Gastroesophageal sphincter (tissue), 4 donors: ENCODE data around the gene MAML3. TPM values are rescaled to one million over a fixed set of nuclear protein-coding genes. Genes with fewer than 3 reads are reported as not detected.

ENCODE experiments used
- ATAC-seq: fragments of 150-250 bp; one replicate; pipeline ENCODE4 v1.9.1; 2016; ENCODE audit warnings: mild to moderate bottlenecking, moderate library complexity
- H3K27ac ChIP-seq, 4 donors: fragments of 200-600 bp; sonication (generic) in 3 of 4; 1 replicate in 3 of 4; 2 replicates in 1 of 4; pipeline ENCODE4 v1.5.1; 2016 to 2019
- H3K27me3 ChIP-seq: fragments of 200-600 bp; sonication (generic); one replicate; pipeline ENCODE4 v1.5.1; 2019
- H3K36me3 ChIP-seq, 2 donors: fragments of 200-600 bp; sonication (generic); one replicate each; pipeline ENCODE4 v1.5.1; 2019; ENCODE audit warnings: control low read depth in 1 of 2
- H3K4me1 ChIP-seq, 3 donors: fragments of 200-600 bp; sonication (generic); 1 replicate in 2 of 3; 2 replicates in 1 of 3; pipeline ENCODE4 v1.5.1; 2016 to 2019; ENCODE audit warnings: control low read depth in 2 of 3
- H3K4me3 ChIP-seq, 2 donors: fragments of 200-600 bp; sonication (generic); one replicate each; pipeline ENCODE4 v1.5.1; 2019; ENCODE audit warnings: mild to moderate bottlenecking in 1 of 2, moderate library complexity in 1 of 2
- H3K9me3 ChIP-seq, 3 donors: fragments of 200-600 bp; sonication (generic); one replicate each; pipeline ENCODE4 v1.5.1; 2017 to 2019; ENCODE audit warnings: control low read depth in 2 of 3
- EP300 ChIP-seq: sonication (generic); formaldehyde crosslinking; IDR thresholded peaks from one replicate; pipeline ENCODE4 v1.6.1; 2017; ENCODE audit warnings: antibody characterized with exemption, mild to moderate bottlenecking
- POLR2A ChIP-seq, 2 donors: fragments of 450-650 bp; IDR thresholded peaks; one replicate each; pipeline ENCODE4 v1.6.1; 2017; ENCODE audit warnings: antibody characterized with exemption in 2 of 2, mild to moderate bottlenecking in 2 of 2, moderate library complexity in 1 of 2
- POLR2AphosphoS5 ChIP-seq: sonication (generic); formaldehyde crosslinking; IDR thresholded peaks from one replicate; pipeline ENCODE4 v1.6.1; 2017; ENCODE audit warnings: antibody characterized with exemption
- WGBS, 2 donors: methylation state at CpG; one replicate each; pipeline ENCODE4 v1.1.5; 2018; ENCODE audit warnings: low coverage in 1 of 2; 5-methylcytosine and 5-hydroxymethylcytosine counted together
- total RNA-seq, 4 donors: library from RNA; depleted of rRNA; stranded (reverse); fragments of >200 nt; gene quantifications; one replicate each; pipeline ENCODE4 v1.1.0, GENCODE V29; 2016
- TF ChIP-seq, protein P1 (sequence below), 4 experiments: fragments of 200-600 bp in 2 of 4; fragments of 450-650 bp in 2 of 4; sonication (generic) in 1 of 4; IDR thresholded peaks; one replicate each; pipeline ENCODE4 v1.5.1; 2017 to 2019; ENCODE audit warnings: antibody characterized with exemption in 4 of 4, mild to moderate bottlenecking in 2 of 4, moderate library complexity in 2 of 4

The MAML3 gene
- total RNA-seq, 4 donors from 2014 or later, result 5.3 to 10.6 (median 9.3) TPM

DNA sequence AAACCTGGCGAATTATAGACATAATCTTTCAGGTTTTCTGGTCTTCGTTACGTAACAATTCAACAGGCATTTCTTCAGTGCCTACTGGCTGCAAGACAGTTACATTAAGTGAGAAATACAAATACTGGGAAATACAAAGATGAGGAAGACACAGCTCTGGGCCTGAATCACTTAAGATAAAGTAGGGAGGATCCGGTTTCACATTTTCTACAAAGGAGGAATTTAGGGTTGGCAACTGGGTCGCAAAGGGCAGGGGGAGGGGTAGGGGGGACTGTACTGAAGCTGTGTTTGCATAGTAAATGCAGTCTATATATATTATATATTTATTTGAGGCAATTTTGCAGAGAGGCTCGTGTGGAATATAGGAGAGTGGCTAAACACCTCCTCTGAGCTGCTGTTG lies 107.4 kb downstream of the MAML3 start:
- no peak overlapping the region for H3K4me3 ChIP-seq
- H3K27me3 ChIP-seq, result no peaks in the 10 kb centered on the region
- peak overlapping the region in 3 of 4 donors; percentile 67 to 80 (median 74) for H3K27ac ChIP-seq
- H3K9me3 ChIP-seq, result no peaks in the 10 kb centered on the region
- H3K4me1 ChIP-seq, result peaks cover 0 to 60% (median 3%) of the 10 kb centered on the region in 3 donors
- no peak for ATAC-seq
- H3K36me3 ChIP-seq, result no peaks in the 10 kb centered on the region
- WGBS, 2 donors, result 72 to 82% methylated on average over 6 of the region's 6 CpGs
- TF ChIP-seq, protein P1, sequence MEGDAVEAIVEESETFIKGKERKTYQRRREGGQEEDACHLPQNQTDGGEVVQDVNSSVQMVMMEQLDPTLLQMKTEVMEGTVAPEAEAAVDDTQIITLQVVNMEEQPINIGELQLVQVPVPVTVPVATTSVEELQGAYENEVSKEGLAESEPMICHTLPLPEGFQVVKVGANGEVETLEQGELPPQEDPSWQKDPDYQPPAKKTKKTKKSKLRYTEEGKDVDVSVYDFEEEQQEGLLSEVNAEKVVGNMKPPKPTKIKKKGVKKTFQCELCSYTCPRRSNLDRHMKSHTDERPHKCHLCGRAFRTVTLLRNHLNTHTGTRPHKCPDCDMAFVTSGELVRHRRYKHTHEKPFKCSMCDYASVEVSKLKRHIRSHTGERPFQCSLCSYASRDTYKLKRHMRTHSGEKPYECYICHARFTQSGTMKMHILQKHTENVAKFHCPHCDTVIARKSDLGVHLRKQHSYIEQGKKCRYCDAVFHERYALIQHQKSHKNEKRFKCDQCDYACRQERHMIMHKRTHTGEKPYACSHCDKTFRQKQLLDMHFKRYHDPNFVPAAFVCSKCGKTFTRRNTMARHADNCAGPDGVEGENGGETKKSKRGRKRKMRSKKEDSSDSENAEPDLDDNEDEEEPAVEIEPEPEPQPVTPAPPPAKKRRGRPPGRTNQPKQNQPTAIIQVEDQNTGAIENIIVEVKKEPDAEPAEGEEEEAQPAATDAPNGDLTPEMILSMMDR (IDR thresholded peaks at IDR 0.05), result no peak
- no peak for TF ChIP-seq EP300
- no peak for TF ChIP-seq POLR2A (IDR thresholded peaks at IDR 0.05)
- TF ChIP-seq POLR2AphosphoS5, result no peak

DNA sequence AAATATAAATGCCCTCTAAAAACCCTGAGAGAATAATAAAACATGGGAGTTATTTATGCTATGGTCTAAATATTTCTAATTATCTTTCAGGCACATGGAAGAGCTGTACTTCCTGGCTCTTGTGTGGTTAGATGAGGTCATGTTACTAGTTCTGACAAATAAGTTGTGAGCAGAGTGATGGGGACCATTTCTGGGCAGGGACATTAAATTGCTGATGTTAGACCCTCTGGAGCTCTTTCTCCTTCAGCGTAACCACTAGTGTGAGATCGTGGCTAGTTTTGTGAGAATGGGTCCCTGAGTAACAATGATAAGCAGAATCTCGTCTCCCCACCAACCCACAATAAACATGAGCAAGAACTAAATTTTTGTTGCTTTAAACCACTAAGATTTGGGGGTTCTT lies 108.0 kb downstream of the MAML3 start:
- TF ChIP-seq POLR2A (IDR thresholded peaks at IDR 0.05), result no peak
- TF ChIP-seq, protein P1 (IDR thresholded peaks at IDR 0.05), result no peak
- Histone ChIP-seq H3K4me3 (no peak overlapping the region), H3K27me3 (no peaks in the 10 kb centered on the region), H3K36me3 (no peaks in the 10 kb centered on the region), H3K27ac (peak overlapping the region in 1 of 4 donors; percentile 80), H3K9me3 (no peaks in the 10 kb centered on the region), H3K4me1 (peaks cover 0 to 60% (median 3%) of the 10 kb centered on the region in 3 donors)
- 94 to 100% methylated on average over 3 of the region's 3 CpGs for WGBS, 2 donors
- ATAC-seq, result no peak

DNA sequence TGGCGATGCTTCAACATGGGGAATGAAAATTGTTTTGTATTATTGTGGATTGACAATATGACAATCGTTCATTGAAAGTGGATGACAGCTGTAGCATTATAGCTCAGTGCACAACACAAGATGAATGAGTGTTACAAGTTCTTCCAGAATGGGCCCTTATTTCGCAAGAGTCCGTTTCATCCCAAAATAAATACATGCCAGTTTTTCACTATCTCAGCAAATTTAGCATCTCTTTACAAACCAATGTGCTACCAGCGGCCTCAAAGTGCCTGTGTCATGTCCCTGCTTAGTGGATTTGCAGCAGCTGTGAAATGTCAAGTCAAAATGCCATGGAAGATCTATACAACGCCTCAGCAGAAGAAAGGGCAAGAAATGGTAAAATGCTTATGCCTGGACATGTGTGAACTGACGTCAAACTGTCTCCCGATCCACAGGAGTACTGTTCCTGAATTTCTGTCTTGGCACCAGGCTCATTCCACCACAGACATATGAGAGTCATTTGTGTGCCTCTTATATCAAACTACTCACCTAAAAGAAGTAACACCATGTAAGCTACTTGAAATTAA lies 109.6 kb downstream of the MAML3 start:
- 48 to 60% methylated on average over 8 of the region's 8 CpGs for WGBS, 2 donors
- TF ChIP-seq POLR2A (IDR thresholded peaks at IDR 0.05) (no peak), POLR2AphosphoS5 (no peak), EP300 (no peak)
- TF ChIP-seq, protein P1 (IDR thresholded peaks at IDR 0.05), result no peak
- no peak for ATAC-seq
- no peaks in the 10 kb centered on the region for H3K27me3 ChIP-seq
- H3K27ac ChIP-seq, result peak overlapping the region in 1 of 4 donors; percentile 50
- no peaks in the 10 kb centered on the region for H3K36me3 ChIP-seq
- H3K4me1 ChIP-seq, result peaks cover 0 to 50% (median 3%) of the 10 kb centered on the region in 3 donors
- H3K9me3 ChIP-seq, result no peaks in the 10 kb centered on the region
- no peak overlapping the region for H3K4me3 ChIP-seq

DNA sequence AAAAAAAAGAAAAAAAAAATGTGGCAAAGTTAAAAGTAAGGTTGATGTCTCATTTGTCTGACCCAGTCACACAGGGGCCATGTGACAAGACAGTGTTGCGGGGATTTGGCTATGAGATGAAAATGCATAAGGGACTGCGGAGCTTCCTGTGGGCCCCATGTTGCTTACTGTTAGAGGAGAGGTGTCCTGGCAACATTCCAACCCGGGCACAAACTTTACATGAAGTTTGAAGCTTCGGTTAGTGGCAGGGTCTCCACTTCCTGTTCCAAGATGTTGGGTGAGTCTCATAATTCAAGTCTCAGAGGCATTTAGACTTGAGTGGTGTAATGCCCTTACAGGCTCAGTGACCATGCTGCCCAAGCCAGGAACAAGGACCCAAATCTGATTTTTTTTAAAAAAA lies 111.3 kb downstream of the MAML3 start:
- H3K9me3 ChIP-seq, result no peaks in the 10 kb centered on the region
- ATAC-seq, result no peak
- H3K27me3 ChIP-seq, result no peaks in the 10 kb centered on the region
- TF ChIP-seq, protein P1 (IDR thresholded peaks at IDR 0.05), result no peak
- TF ChIP-seq EP300 (no peak), POLR2A (IDR thresholded peaks at IDR 0.05) (no peak), POLR2AphosphoS5 (no peak)
- WGBS, 2 donors, result 65 to 87% methylated on average over 3 to 4 of the region's 4 CpGs
- H3K4me1 ChIP-seq, result peaks cover 0 to 32% (median 0%) of the 10 kb centered on the region in 3 donors
- H3K4me3 ChIP-seq, result no peak overlapping the region
- H3K36me3 ChIP-seq, result no peaks in the 10 kb centered on the region
- H3K27ac ChIP-seq, result no peak overlapping the region

DNA sequence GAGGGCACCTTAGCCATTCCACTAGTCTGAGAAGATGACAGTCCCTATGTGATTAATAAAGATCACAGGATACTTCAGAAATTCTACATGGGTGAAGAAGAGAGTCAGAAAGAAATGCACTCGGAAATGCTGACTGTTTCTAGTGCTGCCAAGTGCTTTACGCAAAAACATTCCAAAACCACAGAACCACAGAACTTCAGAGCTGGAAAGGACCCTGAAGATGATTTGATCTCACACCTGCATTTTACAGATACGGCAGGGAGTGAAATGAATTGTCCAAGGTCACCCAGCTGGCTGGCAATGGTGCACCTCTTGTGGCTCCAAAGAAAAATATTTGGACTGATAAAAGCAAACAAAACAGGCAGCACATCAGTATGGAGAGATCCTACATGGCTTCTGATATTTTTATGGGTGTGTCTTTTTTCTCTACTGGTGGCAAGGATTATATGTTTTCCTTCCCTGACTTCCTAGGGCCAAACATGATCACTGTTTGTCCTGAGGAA lies 115.9 kb downstream of the MAML3 start:
- H3K27ac ChIP-seq, result peak overlapping the region in 2 of 4 donors; percentile 34 to 48
- no peaks in the 10 kb centered on the region for H3K36me3 ChIP-seq
- H3K4me1 ChIP-seq, result peaks cover 0 to 4% (median 0%) of the 10 kb centered on the region in 3 donors
- H3K27me3 ChIP-seq, result no peaks in the 10 kb centered on the region
- no peak overlapping the region for H3K4me3 ChIP-seq
- TF ChIP-seq POLR2AphosphoS5 (no peak), POLR2A (IDR thresholded peaks at IDR 0.05) (no peak), EP300 (no peak)
- TF ChIP-seq, protein P1 (IDR thresholded peaks at IDR 0.05), result no peak
- no peaks in the 10 kb centered on the region for H3K9me3 ChIP-seq
- ATAC-seq, result no peak
- 65 to 73% methylated on average over 3 of the region's 3 CpGs for WGBS, 2 donors
